ENCODE measurements around the gene POLR2H.

The POLR2H gene

DNA sequence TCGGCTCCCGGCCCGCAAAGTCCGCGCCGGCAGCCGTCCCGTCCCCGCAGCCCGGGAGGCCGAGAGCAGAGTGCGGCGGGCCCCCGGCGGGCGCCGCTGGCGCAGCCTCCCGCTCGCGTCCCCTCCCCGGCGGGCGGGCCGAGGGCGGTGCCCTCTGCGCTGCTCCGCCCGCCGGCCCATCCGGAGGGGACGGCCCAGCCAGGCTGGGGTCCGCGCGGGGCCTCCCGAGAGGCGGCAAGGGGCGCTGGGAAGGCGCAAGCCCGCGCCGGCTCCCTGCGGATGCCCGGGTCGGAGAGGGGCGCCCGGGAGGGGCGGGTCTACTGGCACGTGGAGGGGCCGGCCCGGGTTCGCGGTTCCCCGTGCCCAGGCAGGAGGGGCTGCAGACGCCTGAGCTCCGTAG, at the start of gene POLR2H, which contains the start of gene CLCN2:
Gene POLR2H, plus strand, starts transcription at position 179 of the 400 bp plus-strand sequence. CDS start 1,783 bp downstream, outside the sequence.
Gene CLCN2, minus strand, starts transcription at position 74 of the 400 bp plus-strand sequence. CDS start 126 bp downstream, outside the sequence.
- H2AFZ ChIP-seq = peak within 1 kb of the TSS; percentile 97
- H3K79me2 ChIP-seq = peaks cover 12% of the 10 kb centered on the region
- no peaks in the 10 kb centered on the region for H3K36me3 ChIP-seq (ENCODE audit: control insufficient read depth, insufficient read depth, low read length)
- peak within 1 kb of the TSS; percentile 91 for H3K4me3 ChIP-seq (ENCODE audit: low read depth, low read length)
- H3K9ac ChIP-seq = peak within 1 kb of the TSS; percentile 100
- H3K27me3 ChIP-seq (ENCODE audit: control insufficient read depth, insufficient read depth, low read length) = no peaks in the 10 kb centered on the region
- peak within 1 kb of the TSS; percentile 100 for H3K27ac ChIP-seq
- H3K4me2 ChIP-seq (ENCODE audit: low read length) = peak within 1 kb of the TSS; percentile 83
- TF ChIP-seq, protein P1, sequence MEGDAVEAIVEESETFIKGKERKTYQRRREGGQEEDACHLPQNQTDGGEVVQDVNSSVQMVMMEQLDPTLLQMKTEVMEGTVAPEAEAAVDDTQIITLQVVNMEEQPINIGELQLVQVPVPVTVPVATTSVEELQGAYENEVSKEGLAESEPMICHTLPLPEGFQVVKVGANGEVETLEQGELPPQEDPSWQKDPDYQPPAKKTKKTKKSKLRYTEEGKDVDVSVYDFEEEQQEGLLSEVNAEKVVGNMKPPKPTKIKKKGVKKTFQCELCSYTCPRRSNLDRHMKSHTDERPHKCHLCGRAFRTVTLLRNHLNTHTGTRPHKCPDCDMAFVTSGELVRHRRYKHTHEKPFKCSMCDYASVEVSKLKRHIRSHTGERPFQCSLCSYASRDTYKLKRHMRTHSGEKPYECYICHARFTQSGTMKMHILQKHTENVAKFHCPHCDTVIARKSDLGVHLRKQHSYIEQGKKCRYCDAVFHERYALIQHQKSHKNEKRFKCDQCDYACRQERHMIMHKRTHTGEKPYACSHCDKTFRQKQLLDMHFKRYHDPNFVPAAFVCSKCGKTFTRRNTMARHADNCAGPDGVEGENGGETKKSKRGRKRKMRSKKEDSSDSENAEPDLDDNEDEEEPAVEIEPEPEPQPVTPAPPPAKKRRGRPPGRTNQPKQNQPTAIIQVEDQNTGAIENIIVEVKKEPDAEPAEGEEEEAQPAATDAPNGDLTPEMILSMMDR (IDR thresholded peaks at IDR 0.05) = no peak
- peaks cover 16% of the 10 kb centered on the region for H3K4me1 ChIP-seq
- H3K9me3 ChIP-seq (ENCODE audit: control insufficient read depth, low read length) = no peaks in the 10 kb centered on the region

DNA sequence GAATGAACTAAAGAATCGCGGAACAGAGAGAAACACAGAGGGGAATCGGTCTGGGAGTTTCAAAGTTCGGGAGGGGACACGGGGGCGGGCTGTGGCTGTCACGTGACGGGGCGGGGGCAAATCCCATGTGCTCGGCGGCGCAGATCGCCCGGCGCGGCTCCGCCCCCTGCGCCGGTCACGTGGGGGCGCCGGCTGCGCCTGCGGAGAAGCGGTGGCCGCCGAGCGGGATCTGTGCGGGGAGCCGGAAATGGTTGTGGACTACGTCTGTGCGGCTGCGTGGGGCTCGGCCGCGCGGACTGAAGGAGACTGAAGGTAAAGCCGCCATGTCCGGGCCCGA, 47.2 kb upstream of the POLR2H start, which contains the start of gene EIF4G1:
Gene EIF4G1, plus strand, starts transcription at position 244 of the 337 bp plus-strand sequence. CDS start 1,191 bp downstream, outside the sequence.
- Histone ChIP-seq H3K36me3 (ENCODE audit: control insufficient read depth, insufficient read depth, low read length) (no peaks in the 10 kb centered on the region), H3K9ac (peak within 1 kb of the TSS; percentile 96), H3K4me3 (ENCODE audit: low read depth, low read length) (peak within 1 kb of the TSS; percentile 86), H3K4me2 (ENCODE audit: low read length) (peak within 1 kb of the TSS; percentile 99), H2AFZ (peak within 1 kb of the TSS; percentile 67), H3K27ac (peak within 1 kb of the TSS; percentile 96), H3K27me3 (ENCODE audit: control insufficient read depth, insufficient read depth, low read length) (no peaks in the 10 kb centered on the region), H3K79me2 (peaks cover 23% of the 10 kb centered on the region), H3K9me3 (ENCODE audit: control insufficient read depth, low read length) (no peaks in the 10 kb centered on the region), H3K4me1 (peaks cover 21% of the 10 kb centered on the region)
- TF ChIP-seq, protein P1 (IDR thresholded peaks at IDR 0.05) = no peak

DNA sequence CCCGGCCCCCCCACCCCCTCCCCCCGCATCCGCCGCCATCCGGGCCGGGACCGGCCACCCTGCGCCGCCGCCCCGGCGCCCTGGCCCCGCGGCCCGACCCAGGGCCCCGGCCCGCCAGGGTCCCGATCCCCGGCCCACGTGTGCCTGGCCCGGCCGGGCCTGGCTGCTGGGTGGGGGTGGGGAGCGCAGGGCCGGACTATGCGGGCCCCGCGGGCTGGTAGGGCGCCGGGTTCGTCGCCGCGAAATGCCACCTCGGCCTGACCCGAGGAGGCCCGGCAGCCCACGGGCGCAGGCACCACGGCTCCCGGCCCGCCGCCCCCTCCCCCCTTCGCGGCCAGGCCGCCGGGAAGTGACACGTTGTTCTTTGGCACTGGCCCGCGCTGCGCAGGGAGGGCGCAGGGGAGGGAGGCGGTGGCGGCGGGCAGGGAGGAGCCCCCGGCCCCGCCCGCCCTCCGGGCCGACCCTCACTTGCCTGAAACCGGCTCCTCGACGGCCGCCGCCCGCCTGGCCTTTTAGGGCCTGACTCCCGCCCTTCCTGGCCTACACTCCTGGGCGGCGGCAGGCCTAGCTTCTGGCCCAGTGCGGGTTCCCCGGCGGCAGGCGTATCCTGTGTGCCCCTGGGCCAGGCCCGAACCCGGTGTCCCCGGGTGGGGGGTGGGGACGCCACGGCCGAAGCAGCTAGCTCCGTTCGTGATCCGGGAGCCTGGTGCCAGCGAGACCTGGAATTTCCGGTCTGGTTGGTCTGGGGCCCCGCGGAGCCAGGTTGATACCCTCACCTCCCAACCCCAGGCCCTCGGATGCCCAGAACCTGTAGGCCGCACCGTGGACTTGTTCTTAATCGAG, 46.6 kb upstream of the POLR2H start:
- Histone ChIP-seq H3K9ac (peak overlapping the region; percentile 96), H3K79me2 (peaks cover 23% of the 10 kb centered on the region), H3K9me3 (ENCODE audit: control insufficient read depth, low read length) (no peaks in the 10 kb centered on the region), H3K4me2 (ENCODE audit: low read length) (peak overlapping the region; percentile 99), H3K4me3 (ENCODE audit: low read depth, low read length) (peak overlapping the region; percentile 86), H3K36me3 (ENCODE audit: control insufficient read depth, insufficient read depth, low read length) (no peaks in the 10 kb centered on the region), H3K27ac (peak overlapping the region; percentile 96), H2AFZ (peak overlapping the region; percentile 67), H3K4me1 (peaks cover 26% of the 10 kb centered on the region), H3K27me3 (ENCODE audit: control insufficient read depth, insufficient read depth, low read length) (no peaks in the 10 kb centered on the region)
- TF ChIP-seq, protein P1 (IDR thresholded peaks at IDR 0.05) = no peak

DNA sequence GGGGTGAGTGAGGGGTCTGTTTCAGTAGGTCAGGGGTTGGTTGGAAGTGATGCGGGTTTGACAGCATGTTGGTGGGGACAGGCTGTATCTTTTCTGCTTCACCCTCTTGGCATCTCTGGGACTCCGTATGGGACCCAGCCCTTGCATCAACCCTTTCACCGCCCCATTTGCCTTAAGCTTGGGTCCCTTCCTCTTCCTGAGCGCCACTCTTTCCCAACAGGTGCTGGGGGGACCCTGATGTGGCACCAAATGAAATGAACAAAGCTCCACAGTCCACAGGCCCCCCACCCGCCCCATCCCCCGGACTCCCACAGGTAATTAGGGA, 46.0 kb upstream of the POLR2H start:
- Histone ChIP-seq H3K4me1 (peaks cover 30% of the 10 kb centered on the region), H3K27me3 (ENCODE audit: control insufficient read depth, insufficient read depth, low read length) (no peaks in the 10 kb centered on the region), H3K79me2 (peaks cover 27% of the 10 kb centered on the region), H3K4me2 (ENCODE audit: low read length) (peak overlapping the region; percentile 99), H3K9ac (peak overlapping the region; percentile 96), H2AFZ (peak overlapping the region; percentile 67), H3K4me3 (ENCODE audit: low read depth, low read length) (peak overlapping the region; percentile 86), H3K27ac (peak overlapping the region; percentile 96), H3K9me3 (ENCODE audit: control insufficient read depth, low read length) (no peaks in the 10 kb centered on the region), H3K36me3 (ENCODE audit: control insufficient read depth, insufficient read depth, low read length) (no peaks in the 10 kb centered on the region)
- TF ChIP-seq, protein P1 (IDR thresholded peaks at IDR 0.05) = no peak

All from parathyroid adenoma (tissue), 2 donors.